Loucy (cell line): Measurements from ENCODE around the gene BMAL2.
A peak's percentile ranks its signal among the peaks of the same experiment; 100 is the strongest.

Source experiments
- H2AFZ ChIP-seq: fragments of 200-600 bp; sonication (generic); 2 replicates; pipeline ENCODE4 v1.6.0; 2016; ENCODE audit warnings: antibody characterized with exemption, mild to moderate bottlenecking, low read length, moderate library complexity
- H3F3A ChIP-seq: fragments of 200-600 bp; 2 replicates; pipeline ENCODE4 v1.6.0; 2016; ENCODE audit warnings: antibody characterized with exemption, low read depth, mild to moderate bottlenecking
- H3K27me3 ChIP-seq: fragments of 200-600 bp; sonication (generic); 2 replicates; pipeline ENCODE4 v1.6.1; 2014; ENCODE audit warnings: low read length, mild to moderate bottlenecking; ENCODE audit not compliant: insufficient read depth, poor library complexity, severe bottlenecking
- H3K36me3 ChIP-seq: fragments of 200-600 bp; sonication (generic); 2 replicates; pipeline ENCODE4 v1.6.1; 2016; ENCODE audit warnings: low read length; ENCODE audit not compliant: insufficient read depth
- H3K4me1 ChIP-seq: fragments of 200-600 bp; sonication (generic); 2 replicates; pipeline ENCODE4 v1.5.1; 2014; ENCODE audit warnings: low read length, mild to moderate bottlenecking; ENCODE audit not compliant: insufficient read depth, poor library complexity, severe bottlenecking
- H3K4me2 ChIP-seq: fragments of 200-600 bp; sonication (generic); 2 replicates; pipeline ENCODE4 v1.6.0; 2014; ENCODE audit warnings: antibody characterized with exemption, low read length, low read depth, mild to moderate bottlenecking; ENCODE audit not compliant: poor library complexity, severe bottlenecking
- H3K4me3 ChIP-seq: fragments of 200-600 bp; sonication (generic); 2 replicates; pipeline ENCODE4 v1.5.1; 2014; ENCODE audit warnings: low read length, mild to moderate bottlenecking, mixed read lengths; ENCODE audit not compliant: poor library complexity, severe bottlenecking
- H3K79me2 ChIP-seq: fragments of 200-600 bp; sonication (generic); 2 replicates; pipeline ENCODE4 v1.6.1; 2014; ENCODE audit warnings: low read length; ENCODE audit not compliant: insufficient read depth
- H3K9ac ChIP-seq: fragments of 200-600 bp; sonication (generic); 2 replicates; pipeline ENCODE4 v1.6.0; 2014; ENCODE audit warnings: mild to moderate bottlenecking, low read depth, low read length, moderate library complexity; ENCODE audit not compliant: poor library complexity, severe bottlenecking
- H3K9me2 ChIP-seq: fragments of 200-600 bp; sonication (generic); replicated peaks from 2 replicates; pipeline ENCODE4 v1.6.1; 2016; ENCODE audit warnings: low read depth, low read length, mixed read lengths
- H3K9me3 ChIP-seq: fragments of 200-600 bp; sonication (generic); 2 replicates; pipeline ENCODE4 v1.6.1; 2014; ENCODE audit warnings: mild to moderate bottlenecking, antibody characterized with exemption, low read length, low read depth; ENCODE audit not compliant: insufficient read depth
- H4K20me1 ChIP-seq: fragments of 200-600 bp; sonication (generic); 2 replicates; pipeline ENCODE4 v1.6.0; 2014; ENCODE audit warnings: antibody characterized with exemption, low read length, mild to moderate bottlenecking; ENCODE audit not compliant: insufficient read depth, poor library complexity, severe bottlenecking
- CTCF ChIP-seq: fragments of 200-600 bp; sonication (generic); conservative IDR thresholded peaks from 2 replicates; pipeline ENCODE4 v1.5.1; 2014; ENCODE audit warnings: mild to moderate bottlenecking, antibody characterized with exemption, low read length
- EZH2phosphoT487 ChIP-seq: fragments of 200-600 bp; IDR thresholded peaks from 2 replicates; pipeline ENCODE4 v1.6.1; 2018; ENCODE audit warnings: antibody characterized with exemption, mild to moderate bottlenecking, moderate library complexity, borderline replicate concordance

BMAL2 gene

GRCh38 chr12:27332714-27333402 is at the start of gene BMAL2:
BMAL2 (plus strand) TSS chr12:27332836; CDS start chr12:27333073, 237 bp downstream.
- peaks cover 34% of the 10 kb centered on the region for H3K4me1 ChIP-seq
- no peaks in the 10 kb centered on the region for H3K27me3 ChIP-seq
- no peaks in the 10 kb centered on the region for H3K9me3 ChIP-seq
- H4K20me1 ChIP-seq = no peaks in the 10 kb centered on the region
- H3K9ac ChIP-seq = peak within 1 kb of the TSS; percentile 70
- peak within 1 kb of the TSS; percentile 80 for H3K4me3 ChIP-seq
- H3K4me2 ChIP-seq = peak within 1 kb of the TSS; percentile 77
- peak within 1 kb of the TSS; percentile 99 for H2AFZ ChIP-seq
- TF ChIP-seq EZH2phosphoT487 (no peak), CTCF (no peak)
- no peaks in the 10 kb centered on the region for H3K36me3 ChIP-seq
- peaks cover 23% of the 10 kb centered on the region for H3K79me2 ChIP-seq
- H3K9me2 ChIP-seq = no peaks in the 10 kb centered on the region
- H3F3A ChIP-seq = no peaks in the 10 kb centered on the region

GRCh38 chr12:27284021-27284420 is 48.6 kb upstream of the BMAL2 start:
- Histone ChIP-seq H3K36me3 (no peaks in the 10 kb centered on the region), H3F3A (no peaks in the 10 kb centered on the region), H3K4me3 (no peak overlapping the region), H3K9me3 (no peaks in the 10 kb centered on the region), H3K27me3 (no peaks in the 10 kb centered on the region), H4K20me1 (no peaks in the 10 kb centered on the region), H2AFZ (no peak overlapping the region), H3K4me2 (no peak overlapping the region), H3K9me2 (no peaks in the 10 kb centered on the region), H3K9ac (no peak overlapping the region), H3K4me1 (peaks cover 23% of the 10 kb centered on the region), H3K79me2 (no peaks in the 10 kb centered on the region)
- TF ChIP-seq EZH2phosphoT487 = no peak
- no peak for TF ChIP-seq CTCF

GRCh38 chr12:27284751-27285150 is 47.9 kb upstream of the BMAL2 start:
- Histone ChIP-seq H3K79me2 (no peaks in the 10 kb centered on the region), H3K4me2 (no peak overlapping the region), H3K27me3 (no peaks in the 10 kb centered on the region), H3K4me3 (no peak overlapping the region), H3K9ac (no peak overlapping the region), H3K36me3 (no peaks in the 10 kb centered on the region), H3K4me1 (peaks cover 28% of the 10 kb centered on the region), H3F3A (no peaks in the 10 kb centered on the region), H2AFZ (no peak overlapping the region), H3K9me3 (no peaks in the 10 kb centered on the region), H4K20me1 (no peaks in the 10 kb centered on the region), H3K9me2 (no peaks in the 10 kb centered on the region)
- no peak for TF ChIP-seq EZH2phosphoT487
- TF ChIP-seq CTCF = no peak
